HepG2 (cell line): ENCODE measurements around the gene EPB41. TPM values are rescaled to one million over a fixed set of nuclear protein-coding genes. Genes with fewer than 3 reads are reported as not detected.

Source experiments
- DNMT1 ChIP-seq: sonication (generic); formaldehyde crosslinking; IDR thresholded peaks from 2 replicates; pipeline ENCODE4 v1.5.1; 2020; ENCODE audit warnings: mild to moderate bottlenecking, missing genetic modification reagents
- EED ChIP-seq: sonication (generic); formaldehyde crosslinking; IDR thresholded peaks from 2 replicates; pipeline ENCODE4 v1.5.0; 2020; ENCODE audit warnings: mild to moderate bottlenecking, missing genetic modification reagents
- HOXA9 ChIP-seq: sonication (generic); formaldehyde crosslinking; IDR thresholded peaks from 2 replicates; pipeline ENCODE4 v1.8.1; 2022; ENCODE audit warnings: missing genetic modification reagents, mild to moderate bottlenecking, moderate library complexity, borderline replicate concordance
- STAT5B ChIP-seq: sonication (generic); formaldehyde crosslinking; IDR thresholded peaks from 2 replicates; pipeline ENCODE4 v1.4.0; 2020; ENCODE audit warnings: missing genetic modification reagents
- WIZ ChIP-seq: sonication (generic); formaldehyde crosslinking; IDR thresholded peaks from 2 replicates; pipeline ENCODE4 v1.5.1; 2020; ENCODE audit warnings: mild to moderate bottlenecking, missing genetic modification reagents
- ZC3H13 ChIP-seq: sonication (generic); formaldehyde crosslinking; IDR thresholded peaks from 2 replicates; pipeline ENCODE4 v1.8.1; 2023; ENCODE audit warnings: mild to moderate bottlenecking, missing genetic modification reagents, moderate library complexity
- ZMYM3 ChIP-seq: sonication (generic); formaldehyde crosslinking; IDR thresholded peaks from 2 replicates; pipeline ENCODE4 v1.5.1; 2020; ENCODE audit warnings: mild to moderate bottlenecking, missing genetic modification reagents
- ZNF350 ChIP-seq: sonication (generic); formaldehyde crosslinking; IDR thresholded peaks from 2 replicates; pipeline ENCODE4 v1.4.0; 2020; ENCODE audit warnings: mild to moderate bottlenecking, low read depth, missing genetic modification reagents, borderline replicate concordance
- ZNF543 ChIP-seq: sonication (generic); formaldehyde crosslinking; IDR thresholded peaks from 2 replicates; pipeline ENCODE4 v1.4.0; 2020; ENCODE audit warnings: mild to moderate bottlenecking, missing genetic modification reagents
- ZNF629 ChIP-seq: sonication (generic); formaldehyde crosslinking; conservative IDR thresholded peaks from 2 replicates; pipeline ENCODE4 v1.5.0; 2020; ENCODE audit warnings: missing genetic modification reagents
- ZNF703 ChIP-seq: sonication (generic); formaldehyde crosslinking; IDR thresholded peaks from 2 replicates; pipeline ENCODE4 v1.5.1; 2020; ENCODE audit warnings: missing genetic modification reagents, mild to moderate bottlenecking, moderate library complexity, borderline replicate concordance
- ZNF710 ChIP-seq: sonication (generic); formaldehyde crosslinking; IDR thresholded peaks from 2 replicates; pipeline ENCODE4 v1.5.0; 2020; ENCODE audit warnings: mild to moderate bottlenecking, missing genetic modification reagents, borderline replicate concordance
- ZSCAN20 ChIP-seq: sonication (generic); formaldehyde crosslinking; IDR thresholded peaks from 2 replicates; pipeline ENCODE4 v1.4.0; 2020; ENCODE audit warnings: missing genetic modification reagents, mild to moderate bottlenecking, borderline replicate concordance
- polyA plus RNA-seq, 8 experiments: library from polyadenylated mRNA; depleted of rRNA in 3 of 8; stranded (reverse) in 7 of 8; unstranded in 1 of 8; fragments of >200 nt; fragmentation: Illumina TruSeq in 4 of 8; extraction: Trizol in 4 of 8; gene quantifications; 2 replicates each; pipeline versions ENCODE4 v1.2.1 to v1.2.3, GENCODE V29; 2011 to 2016; ENCODE audit warnings: low read depth in 4 of 8, missing spikeins in 1 of 8, mixed read lengths in 1 of 8; ENCODE audit not compliant: insufficient read depth in 1 of 8
- total RNA-seq, 5 experiments: library from RNA; depleted of rRNA; stranded (reverse); fragments of >200 nt; fragmentation: Illumina TruSeq; extraction: Trizol; gene quantifications; 2 replicates each; pipeline ENCODE4 v1.2.3, GENCODE V29; 2016; ENCODE audit warnings: low read depth in 1 of 5
- TF ChIP-seq, protein P1 (sequence below): sonication (generic); formaldehyde crosslinking; IDR thresholded peaks from 2 replicates; pipeline ENCODE4 v1.5.0; 2020; ENCODE audit warnings: mild to moderate bottlenecking, missing genetic modification reagents, borderline replicate concordance
- TF ChIP-seq, protein P2 (sequence below): sonication (generic); formaldehyde crosslinking; IDR thresholded peaks from 2 replicates; pipeline ENCODE4 v1.4.0; 2020; ENCODE audit warnings: missing genetic modification reagents, borderline replicate concordance
- TF ChIP-seq, protein P3 (sequence below): sonication (generic); formaldehyde crosslinking; IDR thresholded peaks from 2 replicates; pipeline ENCODE4 v1.5.0; 2020; ENCODE audit warnings: missing genetic modification reagents

Gene EPB41
- total and polyA plus RNA-seq, 2 of the 13 experiments (the other 11 are each of a cell fraction or from before 2014, with no cell fraction given): 34.5 to 46.7 TPM

GRCh38 chr1:29123887-29124365 lies 209.6 kb downstream of the EPB41 start, which contains the start of gene TMEM200B (continued):
- 0 out of 2 replicates have a peak, but pooled peaks have one; percentile 17 for TF ChIP-seq ZNF710 (CRISPR knock-in tag)
- TF ChIP-seq, protein P1, sequence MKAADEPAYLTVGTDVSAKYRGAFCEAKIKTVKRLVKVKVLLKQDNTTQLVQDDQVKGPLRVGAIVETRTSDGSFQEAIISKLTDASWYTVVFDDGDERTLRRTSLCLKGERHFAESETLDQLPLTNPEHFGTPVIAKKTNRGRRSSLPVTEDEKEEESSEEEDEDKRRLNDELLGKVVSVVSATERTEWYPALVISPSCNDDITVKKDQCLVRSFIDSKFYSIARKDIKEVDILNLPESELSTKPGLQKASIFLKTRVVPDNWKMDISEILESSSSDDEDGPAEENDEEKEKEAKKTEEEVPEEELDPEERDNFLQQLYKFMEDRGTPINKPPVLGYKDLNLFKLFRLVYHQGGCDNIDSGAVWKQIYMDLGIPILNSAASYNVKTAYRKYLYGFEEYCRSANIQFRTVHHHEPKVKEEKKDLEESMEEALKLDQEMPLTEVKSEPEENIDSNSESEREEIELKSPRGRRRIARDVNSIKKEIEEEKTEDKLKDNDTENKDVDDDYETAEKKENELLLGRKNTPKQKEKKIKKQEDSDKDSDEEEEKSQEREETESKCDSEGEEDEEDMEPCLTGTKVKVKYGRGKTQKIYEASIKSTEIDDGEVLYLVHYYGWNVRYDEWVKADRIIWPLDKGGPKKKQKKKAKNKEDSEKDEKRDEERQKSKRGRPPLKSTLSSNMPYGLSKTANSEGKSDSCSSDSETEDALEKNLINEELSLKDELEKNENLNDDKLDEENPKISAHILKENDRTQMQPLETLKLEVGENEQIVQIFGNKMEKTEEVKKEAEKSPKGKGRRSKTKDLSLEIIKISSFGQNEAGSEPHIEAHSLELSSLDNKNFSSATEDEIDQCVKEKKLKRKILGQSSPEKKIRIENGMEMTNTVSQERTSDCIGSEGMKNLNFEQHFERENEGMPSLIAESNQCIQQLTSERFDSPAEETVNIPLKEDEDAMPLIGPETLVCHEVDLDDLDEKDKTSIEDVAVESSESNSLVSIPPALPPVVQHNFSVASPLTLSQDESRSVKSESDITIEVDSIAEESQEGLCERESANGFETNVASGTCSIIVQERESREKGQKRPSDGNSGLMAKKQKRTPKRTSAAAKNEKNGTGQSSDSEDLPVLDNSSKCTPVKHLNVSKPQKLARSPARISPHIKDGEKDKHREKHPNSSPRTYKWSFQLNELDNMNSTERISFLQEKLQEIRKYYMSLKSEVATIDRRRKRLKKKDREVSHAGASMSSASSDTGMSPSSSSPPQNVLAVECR (CRISPR knock-in tag): no peak; the same call in 1 of the 2 replicates
- TF ChIP-seq ZC3H13 (CRISPR knock-in tag): 0 out of 2 replicates have a peak, but pooled peaks have one; percentile 54
- TF ChIP-seq DNMT1 (CRISPR knock-in tag): 0 out of 2 replicates have a peak, but pooled peaks have one; percentile 31
- no peak for TF ChIP-seq ZSCAN20 (CRISPR knock-in tag)
- TF ChIP-seq HOXA9 (CRISPR knock-in tag): 0 out of 2 replicates have a peak, but pooled peaks have one; percentile 27
- TF ChIP-seq WIZ (CRISPR knock-in tag): no peak
- peak; percentile 70; the same call in 1 of the 2 replicates for TF ChIP-seq ZMYM3 (CRISPR knock-in tag)
- no peak for TF ChIP-seq EED (CRISPR knock-in tag)
- no peak for TF ChIP-seq STAT5B
- TF ChIP-seq, protein P2, sequence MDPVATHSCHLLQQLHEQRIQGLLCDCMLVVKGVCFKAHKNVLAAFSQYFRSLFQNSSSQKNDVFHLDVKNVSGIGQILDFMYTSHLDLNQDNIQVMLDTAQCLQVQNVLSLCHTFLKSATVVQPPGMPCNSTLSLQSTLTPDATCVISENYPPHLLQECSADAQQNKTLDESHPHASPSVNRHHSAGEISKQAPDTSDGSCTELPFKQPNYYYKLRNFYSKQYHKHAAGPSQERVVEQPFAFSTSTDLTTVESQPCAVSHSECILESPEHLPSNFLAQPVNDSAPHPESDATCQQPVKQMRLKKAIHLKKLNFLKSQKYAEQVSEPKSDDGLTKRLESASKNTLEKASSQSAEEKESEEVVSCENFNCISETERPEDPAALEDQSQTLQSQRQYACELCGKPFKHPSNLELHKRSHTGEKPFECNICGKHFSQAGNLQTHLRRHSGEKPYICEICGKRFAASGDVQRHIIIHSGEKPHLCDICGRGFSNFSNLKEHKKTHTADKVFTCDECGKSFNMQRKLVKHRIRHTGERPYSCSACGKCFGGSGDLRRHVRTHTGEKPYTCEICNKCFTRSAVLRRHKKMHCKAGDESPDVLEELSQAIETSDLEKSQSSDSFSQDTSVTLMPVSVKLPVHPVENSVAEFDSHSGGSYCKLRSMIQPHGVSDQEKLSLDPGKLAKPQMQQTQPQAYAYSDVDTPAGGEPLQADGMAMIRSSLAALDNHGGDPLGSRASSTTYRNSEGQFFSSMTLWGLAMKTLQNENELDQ: no peak
- 0 out of 2 replicates have a peak, but pooled peaks have one; percentile 17 for TF ChIP-seq ZNF543 (CRISPR knock-in tag)
- TF ChIP-seq ZNF350 (CRISPR knock-in tag): 0 out of 2 replicates have a peak, but pooled peaks have one; percentile 5
- TF ChIP-seq, protein P3, sequence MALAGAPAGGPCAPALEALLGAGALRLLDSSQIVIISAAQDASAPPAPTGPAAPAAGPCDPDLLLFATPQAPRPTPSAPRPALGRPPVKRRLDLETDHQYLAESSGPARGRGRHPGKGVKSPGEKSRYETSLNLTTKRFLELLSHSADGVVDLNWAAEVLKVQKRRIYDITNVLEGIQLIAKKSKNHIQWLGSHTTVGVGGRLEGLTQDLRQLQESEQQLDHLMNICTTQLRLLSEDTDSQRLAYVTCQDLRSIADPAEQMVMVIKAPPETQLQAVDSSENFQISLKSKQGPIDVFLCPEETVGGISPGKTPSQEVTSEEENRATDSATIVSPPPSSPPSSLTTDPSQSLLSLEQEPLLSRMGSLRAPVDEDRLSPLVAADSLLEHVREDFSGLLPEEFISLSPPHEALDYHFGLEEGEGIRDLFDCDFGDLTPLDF (CRISPR knock-in tag): no peak
- peak; percentile 90 for TF ChIP-seq ZNF629 (CRISPR knock-in tag)
- TF ChIP-seq ZNF703 (CRISPR knock-in tag): no peak
